K562 (cell line): ENCODE data around the gene CDC42SE2. TPM values are rescaled to one million over a fixed set of nuclear protein-coding genes. Genes with fewer than 3 reads are reported as not detected.

Experiments
- BRCA1 ChIP-seq, 2 experiments: fragments of 450-650 bp in 1 of 2; sonication (generic) in 1 of 2; formaldehyde crosslinking in 1 of 2; IDR thresholded peaks; 2 replicates each; pipeline versions ENCODE4 v1.5.0 to v1.6.1; 2017 to 2020; ENCODE audit warnings: mild to moderate bottlenecking in 1 of 2, missing genetic modification reagents in 1 of 2
- CREB3 ChIP-seq: fragments of 450-650 bp; conservative IDR thresholded peaks from 2 replicates; pipeline ENCODE4 v1.6.1; 2016; ENCODE audit warnings: missing genetic modification characterization, low read depth, mild to moderate bottlenecking, missing compliant biosample characterization, moderate library complexity
- GTF2E2 ChIP-seq: fragments of 200-800 bp; sonication (Bioruptor generic); IDR thresholded peaks from 2 replicates; pipeline ENCODE4 v1.6.1; 2016; ENCODE audit warnings: missing genetic modification characterization, missing compliant biosample characterization
- MEF2D ChIP-seq: conservative IDR thresholded peaks from 2 replicates; pipeline ENCODE4 v1.6.1; 2016; ENCODE audit warnings: low read depth, missing genetic modification characterization, missing compliant biosample characterization
- ZNF23 ChIP-seq: fragments of 250-450 bp; sonication (Bioruptor Pico); IDR thresholded peaks from 2 replicates; pipeline ENCODE4 v1.4.0; 2020; ENCODE audit warnings: mild to moderate bottlenecking
- ZNF436 ChIP-seq: fragments of 250-450, 450-650 bp; sonication (Bioruptor Pico); formaldehyde crosslinking; IDR thresholded peaks from 2 replicates; pipeline ENCODE4 v1.7.0; 2020; ENCODE audit warnings: mild to moderate bottlenecking
- ZNF76 ChIP-seq: fragments of 250-450 bp; sonication (Bioruptor Pico); IDR thresholded peaks from 2 replicates; pipeline ENCODE4 v1.4.0; 2020; ENCODE audit warnings: mild to moderate bottlenecking, moderate library complexity, borderline replicate concordance
- polyA plus RNA-seq, 8 experiments: library from polyadenylated mRNA; depleted of rRNA in 4 of 8; stranded (reverse) in 5 of 8; unstranded in 3 of 8; fragments of >200 nt; fragmentation: Nextera tagmentation in 2 of 8; fragmentation: Illumina TruSeq in 1 of 8; extraction: Ambion mirVana in 2 of 8; extraction: Trizol in 1 of 8; gene quantifications; 2 replicates each; pipeline versions ENCODE4 v1.2.1 to v1.2.3, GENCODE V29; 2011 to 2014; ENCODE audit warnings: inconsistent platforms in 1 of 8, missing spikeins in 1 of 8
- small RNA-seq: library from RNA; depleted of rRNA; stranded (forward); fragments of <200 nt; gene quantifications from one replicate; pipeline ENCODE3, GENCODE V24; 2014
- total RNA-seq, 7 experiments: library from RNA; depleted of rRNA in 6 of 7; stranded (reverse); fragments of >200 nt in 6 of 7; fragmentation: Illumina TruSeq in 2 of 7; extraction: Trizol in 2 of 7; gene quantifications; 2 replicates each; pipeline versions ENCODE4 v1.2.1 to v1.2.3, GENCODE V29; 2011 to 2021; ENCODE audit warnings: low replicate concordance in 1 of 7
- TF ChIP-seq, protein P1 (sequence below): fragments of 250-450 bp; sonication (Bioruptor Pico); IDR thresholded peaks from 2 replicates; pipeline ENCODE4 v1.5.1; 2021; ENCODE audit warnings: mild to moderate bottlenecking

The CDC42SE2 gene
- total and polyA plus RNA-seq, 9 of the 15 experiments (the other 6 are each of a cell fraction or from before 2014, with no cell fraction given) = 24.8 to 44.3 (median 32.7) TPM

DNA sequence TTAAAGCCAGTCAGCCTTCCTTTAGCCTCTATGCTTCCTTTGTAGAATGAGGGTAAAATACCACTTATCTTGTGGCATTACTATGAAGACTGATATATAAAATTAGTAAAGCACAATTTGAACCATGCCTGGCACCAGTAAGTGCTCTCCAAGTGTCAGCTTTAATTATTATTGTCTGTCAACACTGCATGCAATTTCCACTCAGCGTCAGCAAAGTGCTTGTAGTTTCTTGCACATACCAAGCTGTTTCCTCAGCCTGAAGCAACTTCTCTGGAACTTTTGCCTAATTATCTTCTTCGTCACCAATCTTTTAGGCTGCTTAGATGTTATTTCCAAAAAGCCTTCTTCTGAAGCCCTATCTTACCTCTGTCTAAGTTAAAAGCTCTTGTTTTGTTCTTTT lies 177.3 kb downstream of the CDC42SE2 start (continued):
- TF ChIP-seq ZNF436 (no peak), GTF2E2 (tag) (no peak), ZNF23 (no peak), BRCA1 (IDR thresholded peaks at IDR 0.05) (no peak), BRCA1 (CRISPR knock-in tag; IDR thresholded peaks at IDR 0.05) (no peak), MEF2D (no peak), CREB3 (no peak), ZNF76 (CRISPR knock-in tag) (no peak)
- TF ChIP-seq, protein P1, sequence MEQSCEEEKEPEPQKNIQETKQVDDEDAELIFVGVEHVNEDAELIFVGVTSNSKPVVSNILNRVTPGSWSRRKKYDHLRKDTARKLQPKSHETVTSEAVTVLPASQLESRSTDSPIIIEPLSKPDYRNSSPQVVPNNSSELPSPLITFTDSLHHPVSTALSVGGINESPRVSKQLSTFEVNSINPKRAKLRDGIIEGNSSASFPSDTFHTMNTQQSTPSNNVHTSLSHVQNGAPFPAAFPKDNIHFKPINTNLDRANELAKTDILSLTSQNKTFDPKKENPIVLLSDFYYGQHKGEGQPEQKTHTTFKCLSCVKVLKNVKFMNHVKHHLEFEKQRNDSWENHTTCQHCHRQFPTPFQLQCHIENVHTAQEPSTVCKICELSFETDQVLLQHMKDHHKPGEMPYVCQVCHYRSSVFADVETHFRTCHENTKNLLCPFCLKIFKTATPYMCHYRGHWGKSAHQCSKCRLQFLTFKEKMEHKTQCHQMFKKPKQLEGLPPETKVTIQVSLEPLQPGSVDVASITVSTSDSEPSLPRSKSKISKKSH (CRISPR knock-in tag) = no peak
- TF ChIP-seq, all 486 proteins: peak for 0

Small RNAs within 50 kb of the gene (small RNA-seq; reads per million reads assigned to genes)
- gene AC004777.1 = not detected
- gene RF02271 = not detected

Other genes starting within 250 kb of the CDC42SE2 start
- gene HINT1, start 98.8 kb upstream of the CDC42SE2 start, total RNA-seq (2014; rRNA removed) = 377 and 382 TPM in 2 replicates
- gene HINT1, start 98.8 kb upstream of the CDC42SE2 start, total RNA-seq (2014; rRNA removed; fragmentation: Illumina TruSeq; extraction: Trizol) = 401 and 433 TPM in 2 replicates
- 460 and 500 TPM in 2 replicates for gene HINT1, start 98.8 kb upstream of the CDC42SE2 start, total RNA-seq (2015; rRNA removed; fragmentation: Illumina TruSeq; extraction: Trizol)
- 296 and 326 TPM in 2 replicates for gene HINT1, start 98.8 kb upstream of the CDC42SE2 start, total RNA-seq (2021)
- gene HINT1, start 98.8 kb upstream of the CDC42SE2 start, polyA plus RNA-seq (2011; rRNA removed) = 922 and 1,017 TPM in 2 replicates
- gene HINT1, start 98.8 kb upstream of the CDC42SE2 start, polyA plus RNA-seq (2014; fragmentation: Illumina TruSeq; extraction: Trizol) = 284 and 302 TPM in 2 replicates
- 1,000 to 10,000 TPM; 1,005 to 1,027 TPM for gene HINT1, start 98.8 kb upstream of the CDC42SE2 start, polyA plus RNA-seq (2014; fragmentation: Nextera tagmentation; extraction: Ambion mirVana)
- 596 and 707 TPM in 2 replicates for gene HINT1, start 98.8 kb upstream of the CDC42SE2 start, polyA plus RNA-seq (2014; rRNA removed)
- 16.2 and 22.9 TPM in 2 replicates for gene LYRM7, start 93.1 kb upstream of the CDC42SE2 start, total RNA-seq (2014; rRNA removed)
- gene LYRM7, start 93.1 kb upstream of the CDC42SE2 start, total RNA-seq (2014; rRNA removed; fragmentation: Illumina TruSeq; extraction: Trizol) = 39.4 and 43.5 TPM in 2 replicates
- 28.1 and 33.3 TPM in 2 replicates for gene LYRM7, start 93.1 kb upstream of the CDC42SE2 start, total RNA-seq (2015; rRNA removed; fragmentation: Illumina TruSeq; extraction: Trizol)
- 27.1 and 32.7 TPM in 2 replicates for gene LYRM7, start 93.1 kb upstream of the CDC42SE2 start, total RNA-seq (2021)
- 18.4 and 24.1 TPM in 2 replicates for gene LYRM7, start 93.1 kb upstream of the CDC42SE2 start, polyA plus RNA-seq (2011; rRNA removed)
- 33.4 and 37.2 TPM in 2 replicates for gene LYRM7, start 93.1 kb upstream of the CDC42SE2 start, polyA plus RNA-seq (2014; fragmentation: Illumina TruSeq; extraction: Trizol)
- gene LYRM7, start 93.1 kb upstream of the CDC42SE2 start, polyA plus RNA-seq (2014; fragmentation: Nextera tagmentation; extraction: Ambion mirVana) = 10 to 100 TPM; 53.6 to 70.1 TPM
- gene LYRM7, start 93.1 kb upstream of the CDC42SE2 start, polyA plus RNA-seq (2014; rRNA removed) = 24.4 and 28.3 TPM in 2 replicates